CD8-positive, alpha-beta memory T cell (primary cell): ENCODE data around the gene IFT88. TPM values are rescaled to one million over a fixed set of nuclear protein-coding genes. Genes with fewer than 3 reads are reported as not detected.

Source experiments
- CTCF ChIA-PET: fragments of 350-600 bp; sonication (Branson Sonifier 250); formaldehyde crosslinking; loops from one replicate; lab custom pipeline; 2021; ENCODE audit warnings: antibody characterized with exemption; lab: Charles Lee
- POLR2A ChIA-PET: fragments of 350-600 bp; sonication (Branson Sonifier 250); formaldehyde crosslinking; loops from one replicate; lab custom pipeline; 2021; ENCODE audit warnings: antibody characterized with exemption; lab: Charles Lee
- DNase-seq, 5 donors: peaks; one replicate each; pipeline versions ENCODE4 v3.0.0 to v3.0.0-alpha.2; 2020 to 2022; ENCODE audit warnings: mixed read lengths in 1 of 5
- H3K27ac ChIP-seq: one replicate; pipeline ENCODE4 v1.7.0; 2013; ENCODE audit warnings: low read depth, mild to moderate bottlenecking, low read length, moderate library complexity
- H3K27me3 ChIP-seq: 2 replicates; pipeline ENCODE4 v1.7.0; 2013; ENCODE audit warnings: low read length, mild to moderate bottlenecking; ENCODE audit not compliant: insufficient read depth, poor library complexity, severe bottlenecking
- H3K36me3 ChIP-seq: 2 replicates; pipeline ENCODE4 v1.7.0; 2013; ENCODE audit warnings: mild to moderate bottlenecking, low read length, moderate library complexity; ENCODE audit not compliant: insufficient read depth
- H3K4me1 ChIP-seq: 2 replicates; pipeline ENCODE4 v1.7.0; 2013; ENCODE audit warnings: mild to moderate bottlenecking, low read length, moderate library complexity; ENCODE audit not compliant: insufficient read depth
- H3K4me3 ChIP-seq: 2 replicates; pipeline ENCODE4 v1.7.0; 2013; ENCODE audit warnings: mild to moderate bottlenecking, low read length
- H3K9me3 ChIP-seq: 2 replicates; pipeline ENCODE4 v1.7.0; 2013; ENCODE audit warnings: mild to moderate bottlenecking, low read length
- H3K27ac Mint-ChIP-seq, 8 donors: one replicate each; pipeline ENCODE4 v1.8.0; 2020 to 2021; ENCODE audit warnings: mixed read lengths in 8 of 8, mild to moderate bottlenecking in 6 of 8, inconsistent platforms in 3 of 8, moderate library complexity in 3 of 8
- H3K27me3 Mint-ChIP-seq, 2 donors: one replicate each; pipeline ENCODE4 v1.8.0; 2020 to 2021; ENCODE audit warnings: mixed read lengths in 2 of 2, mild to moderate bottlenecking in 1 of 2, moderate library complexity in 1 of 2
- H3K36me3 Mint-ChIP-seq, 3 donors: one replicate each; pipeline ENCODE4 v1.8.0; 2020 to 2021; ENCODE audit warnings: mixed read lengths in 3 of 3, inconsistent platforms in 1 of 3, mild to moderate bottlenecking in 1 of 3
- H3K4me1 Mint-ChIP-seq, 3 donors: one replicate each; pipeline ENCODE4 v1.8.0; 2020 to 2021; ENCODE audit warnings: mixed read lengths in 3 of 3, inconsistent platforms in 1 of 3, mild to moderate bottlenecking in 1 of 3
- H3K4me3 Mint-ChIP-seq, 7 donors: one replicate each; pipeline ENCODE4 v1.8.0; 2020 to 2021; ENCODE audit warnings: mixed read lengths in 7 of 7, mild to moderate bottlenecking in 6 of 7, moderate library complexity in 4 of 7, inconsistent platforms in 2 of 7
- H3K9me3 Mint-ChIP-seq, 5 donors: one replicate each; pipeline ENCODE4 v1.8.0; 2020 to 2022; ENCODE audit warnings: mixed read lengths in 5 of 5, mild to moderate bottlenecking in 3 of 5, moderate library complexity in 2 of 5, inconsistent platforms in 1 of 5
- polyA plus RNA-seq: library from polyadenylated mRNA; unstranded; fragments of 300-500 nt; fragmentation: Illumina TruSeq; gene quantifications from one replicate; pipeline ENCODE4 v1.2.3, GENCODE V29; 2021
- total RNA-seq, 2 experiments: library from RNA; stranded (reverse); gene quantifications; one replicate each; pipeline ENCODE4 v1.2.3, GENCODE V29; 2021

Gene IFT88
- total and polyA plus RNA-seq, 3 experiments from 2014 or later = 4.2 to 7.2 (median 4.9) TPM

- peaks cover 12% of the 10 kb centered on the region for H3K4me1 ChIP-seq
- H3K4me3 ChIP-seq = no peak overlapping the region
- peak overlapping the region in 1 of 8 donors; percentile 56 for H3K27ac Mint-ChIP-seq
- peaks cover 16 to 21% (median 18%) of the 10 kb centered on the region in 3 donors for H3K4me1 Mint-ChIP-seq
- H3K9me3 Mint-ChIP-seq = peaks cover 0 to 2% (median 0%) of the 10 kb centered on the region in 5 donors
- H3K9me3 ChIP-seq = no peaks in the 10 kb centered on the region
- CTCF ChIA-PET = no interaction called here
- no peak overlapping the region for H3K4me3 Mint-ChIP-seq
- no peaks in the 10 kb centered on the region for H3K27me3 ChIP-seq
- peaks cover 4 to 16% (median 8%) of the 10 kb centered on the region in 3 donors for H3K36me3 Mint-ChIP-seq
- POLR2A ChIA-PET = no interaction called here
- H3K27ac ChIP-seq = no peak overlapping the region
- DNase-seq = no peak
- peaks cover 4% of the 10 kb centered on the region for H3K36me3 ChIP-seq
- no peaks in the 10 kb centered on the region for H3K27me3 Mint-ChIP-seq
Measured at GRCh38 chr13:20570517-20570916, 3.6 kb downstream of the IFT88 start.

- Histone ChIP-seq H3K36me3 (peaks cover 4% of the 10 kb centered on the region), H3K9me3 (no peaks in the 10 kb centered on the region), H3K4me3 (no peak overlapping the region), H3K4me1 (peaks cover 8% of the 10 kb centered on the region), H3K27ac (no peak overlapping the region), H3K27me3 (no peaks in the 10 kb centered on the region)
- ChIA-PET POLR2A (no interaction called here), CTCF (no interaction called here)
- Mint-ChIP-seq H3K4me3 (no peak overlapping the region), H3K36me3 (peaks cover 12 to 27% (median 17%) of the 10 kb centered on the region in 3 donors), H3K27ac (no peak overlapping the region), H3K9me3 (peaks cover 0 to 2% (median 0%) of the 10 kb centered on the region in 5 donors), H3K27me3 (no peaks in the 10 kb centered on the region), H3K4me1 (peaks cover 12 to 16% (median 15%) of the 10 kb centered on the region in 3 donors)
- no peak for DNase-seq
Measured at GRCh38 chr13:20571676-20572075, 4.7 kb downstream of the IFT88 start.

GRCh38 chr13:20573186-20573585 lies 6.2 kb downstream of the IFT88 start:
- H3K27ac ChIP-seq = no peak overlapping the region
- H3K27me3 Mint-ChIP-seq = no peaks in the 10 kb centered on the region
- H3K36me3 ChIP-seq = peaks cover 4% of the 10 kb centered on the region
- H3K4me1 ChIP-seq = no peaks in the 10 kb centered on the region
- no peak for DNase-seq
- peaks cover 0 to 2% (median 0%) of the 10 kb centered on the region in 5 donors for H3K9me3 Mint-ChIP-seq
- H3K27me3 ChIP-seq = no peaks in the 10 kb centered on the region
- POLR2A ChIA-PET = no interaction called here
- H3K9me3 ChIP-seq = no peaks in the 10 kb centered on the region
- peaks cover 3 to 6% (median 5%) of the 10 kb centered on the region in 3 donors for H3K4me1 Mint-ChIP-seq
- H3K4me3 ChIP-seq = no peak overlapping the region
- H3K27ac Mint-ChIP-seq = no peak overlapping the region
- H3K36me3 Mint-ChIP-seq = peaks cover 19 to 31% (median 21%) of the 10 kb centered on the region in 3 donors
- CTCF ChIA-PET = no interaction called here
- H3K4me3 Mint-ChIP-seq = peak overlapping the region in 1 of 7 donors; percentile 21

- Histone ChIP-seq H3K4me1 (no peaks in the 10 kb centered on the region), H3K4me3 (no peak overlapping the region), H3K36me3 (peaks cover 4% of the 10 kb centered on the region), H3K27ac (no peak overlapping the region), H3K27me3 (no peaks in the 10 kb centered on the region), H3K9me3 (no peaks in the 10 kb centered on the region)
- peaks cover 21 to 34% (median 22%) of the 10 kb centered on the region in 3 donors for H3K36me3 Mint-ChIP-seq
- H3K4me1 Mint-ChIP-seq = peaks cover 2 to 4% (median 4%) of the 10 kb centered on the region in 3 donors
- DNase-seq = no peak
- ChIA-PET CTCF (no interaction called here), POLR2A (no interaction called here)
- H3K9me3 Mint-ChIP-seq = peaks cover 0 to 2% (median 0%) of the 10 kb centered on the region in 5 donors
- H3K4me3 Mint-ChIP-seq = no peak overlapping the region
- H3K27me3 Mint-ChIP-seq = no peaks in the 10 kb centered on the region
- H3K27ac Mint-ChIP-seq = no peak overlapping the region
Measured at GRCh38 chr13:20573636-20574035, 6.7 kb downstream of the IFT88 start.

- no peaks in the 10 kb centered on the region for H3K27me3 ChIP-seq
- ChIA-PET CTCF (no interaction called here), POLR2A (no interaction called here)
- H3K27ac ChIP-seq = no peak overlapping the region
- Mint-ChIP-seq H3K36me3 (peaks cover 38 to 69% (median 39%) of the 10 kb centered on the region in 3 donors), H3K9me3 (peaks cover 0 to 2% (median 0%) of the 10 kb centered on the region in 5 donors), H3K4me3 (no peak overlapping the region), H3K4me1 (peaks cover 0 to 4% (median 1%) of the 10 kb centered on the region in 3 donors), H3K27me3 (no peaks in the 10 kb centered on the region), H3K27ac (no peak overlapping the region)
- no peaks in the 10 kb centered on the region for H3K4me1 ChIP-seq
- H3K9me3 ChIP-seq = no peaks in the 10 kb centered on the region
- DNase-seq = no peak
- no peak overlapping the region for H3K4me3 ChIP-seq
- peaks cover 4% of the 10 kb centered on the region for H3K36me3 ChIP-seq
Measured at GRCh38 chr13:20579191-20579590, 12.2 kb downstream of the IFT88 start.

- Mint-ChIP-seq H3K36me3 (peaks cover 38 to 69% (median 45%) of the 10 kb centered on the region in 3 donors), H3K27me3 (no peaks in the 10 kb centered on the region)
- DNase-seq = no peak
Measured at GRCh38 chr13:20580257-20580656, 13.3 kb downstream of the IFT88 start.

GRCh38 chr13:20582026-20582425 lies 15.1 kb downstream of the IFT88 start:
- no peak overlapping the region for H3K27ac ChIP-seq
- no peak overlapping the region for H3K4me3 ChIP-seq
- ChIA-PET POLR2A (no interaction called here), CTCF (no interaction called here)
- Mint-ChIP-seq H3K27ac (peak overlapping the region in 1 of 8 donors; percentile 89), H3K4me3 (no peak overlapping the region), H3K27me3 (no peaks in the 10 kb centered on the region), H3K9me3 (peaks cover 0 to 2% (median 0%) of the 10 kb centered on the region in 5 donors), H3K36me3 (peaks cover 26 to 65% (median 33%) of the 10 kb centered on the region in 3 donors), H3K4me1 (peaks cover 0 to 1% (median 0%) of the 10 kb centered on the region in 3 donors)
- no peaks in the 10 kb centered on the region for H3K4me1 ChIP-seq
- no peaks in the 10 kb centered on the region for H3K27me3 ChIP-seq
- no peak for DNase-seq
- no peaks in the 10 kb centered on the region for H3K36me3 ChIP-seq
- H3K9me3 ChIP-seq = no peaks in the 10 kb centered on the region

More at GRCh38 chr13:20580257-20580656, 13.3 kb downstream of the IFT88 start:
- H3K4me3 ChIP-seq = no peak overlapping the region
- no peak overlapping the region for H3K27ac ChIP-seq
- H3K27ac Mint-ChIP-seq = no peak overlapping the region
- POLR2A ChIA-PET = no interaction called here
- peaks cover 0 to 4% (median 1%) of the 10 kb centered on the region in 3 donors for H3K4me1 Mint-ChIP-seq
- CTCF ChIA-PET = no interaction called here
- H3K9me3 Mint-ChIP-seq = peaks cover 0 to 2% (median 0%) of the 10 kb centered on the region in 5 donors
- H3K36me3 ChIP-seq = peaks cover under 1% of the 10 kb centered on the region
- no peaks in the 10 kb centered on the region for H3K4me1 ChIP-seq
- H3K4me3 Mint-ChIP-seq = no peak overlapping the region
- no peaks in the 10 kb centered on the region for H3K9me3 ChIP-seq
- no peaks in the 10 kb centered on the region for H3K27me3 ChIP-seq

GRCh38 chr13:20583803-20584293 lies 16.9 kb downstream of the IFT88 start:
- DNase-seq = no peak
- peaks cover 0 to 2% (median 0%) of the 10 kb centered on the region in 5 donors for H3K9me3 Mint-ChIP-seq
- Histone ChIP-seq H3K27me3 (no peaks in the 10 kb centered on the region), H3K27ac (no peak overlapping the region), H3K4me1 (no peaks in the 10 kb centered on the region), H3K36me3 (no peaks in the 10 kb centered on the region), H3K4me3 (no peak overlapping the region), H3K9me3 (no peaks in the 10 kb centered on the region)
- H3K27me3 Mint-ChIP-seq = no peaks in the 10 kb centered on the region
- no peak overlapping the region for H3K27ac Mint-ChIP-seq
- POLR2A ChIA-PET = no interaction called here
- H3K4me1 Mint-ChIP-seq = peaks cover 0 to 1% (median 0%) of the 10 kb centered on the region in 3 donors
- H3K36me3 Mint-ChIP-seq = peaks cover 22 to 58% (median 25%) of the 10 kb centered on the region in 3 donors
- CTCF ChIA-PET = no interaction called here
- H3K4me3 Mint-ChIP-seq = no peak overlapping the region
